Thyroid gland (tissue), 4 donors: Measurements from ENCODE around the gene PHPT1. TPM values are rescaled to one million over a fixed set of nuclear protein-coding genes. Genes with fewer than 3 reads are reported as not detected.

Source experiments
- DNase-seq, 2 donors: peaks; one replicate each; pipeline ENCODE4 v3.0.0-alpha.2; 2019
- H3K27ac ChIP-seq, 3 donors: fragments of 200-600 bp; sonication (generic); 1 replicate in 2 of 3; 2 replicates in 1 of 3; pipeline ENCODE4 v1.5.1; 2016 to 2019; ENCODE audit warnings: mild to moderate bottlenecking in 1 of 3, moderate library complexity in 1 of 3
- H3K27me3 ChIP-seq: fragments of 200-600 bp; sonication (generic); one replicate; pipeline ENCODE4 v1.5.1; 2019
- H3K36me3 ChIP-seq, 2 donors: fragments of 200-600 bp; sonication (generic); one replicate each; pipeline ENCODE4 v1.5.1; 2016 to 2019
- H3K4me1 ChIP-seq, 2 donors: fragments of 200-600 bp; sonication (generic); one replicate each; pipeline ENCODE4 v1.5.1; 2017 to 2019
- H3K4me3 ChIP-seq, 3 donors: fragments of 200-600 bp; sonication (generic); replicated peaks in 1 of 3; 1 replicate in 2 of 3; 2 replicates in 1 of 3; pipeline ENCODE4 v1.5.1; 2016; ENCODE audit warnings: mild to moderate bottlenecking in 1 of 3
- H3K9me3 ChIP-seq: fragments of 200-600 bp; sonication (generic); one replicate; pipeline ENCODE4 v1.5.1; 2017
- POLR2A ChIP-seq, 2 donors: fragments of 450-650 bp; IDR thresholded peaks; one replicate each; pipeline ENCODE4 v1.6.1; 2017; ENCODE audit warnings: antibody characterized with exemption in 2 of 2, mild to moderate bottlenecking in 2 of 2, moderate library complexity in 1 of 2
- WGBS, 2 donors: methylation state at CpG; one replicate each; pipeline ENCODE4 v1.1.5; 2017; 5-methylcytosine and 5-hydroxymethylcytosine counted together
- intact Hi-C: fragments of 100-400 bp; cut with DNase I; formaldehyde crosslinking; loops from one replicate; pipeline ENCODE4 v1.15.1; 2023
- total RNA-seq, 4 donors: library from RNA; depleted of rRNA; stranded (reverse); fragments of >200 nt; gene quantifications; one replicate each; pipeline ENCODE4 v1.2.3, GENCODE V29; 2016
- TF ChIP-seq, protein P1 (sequence below), 6 experiments: fragments of 200-600 bp in 3 of 6; fragments of 450-650 bp in 3 of 6; sonication (generic) in 3 of 6; IDR thresholded peaks; one replicate each; pipeline ENCODE4 v1.5.1; 2016 to 2019; ENCODE audit warnings: antibody characterized with exemption in 6 of 6, mild to moderate bottlenecking in 2 of 6, inconsistent platforms in 1 of 6, moderate library complexity in 1 of 6

PHPT1 gene
- total RNA-seq, 4 donors from 2014 or later: 79.4 to 174 (median 115) TPM

GRCh38 chr9:136860933-136861873 lies 12.0 kb downstream of the PHPT1 start:
- Histone ChIP-seq H3K4me1 (peaks cover 17 to 32% of the 10 kb centered on the region in 2 donors), H3K4me3 (no peak overlapping the region), H3K27me3 (no peaks in the 10 kb centered on the region), H3K27ac (no peak overlapping the region), H3K36me3 (peaks cover 26 to 28% of the 10 kb centered on the region in 2 donors), H3K9me3 (no peaks in the 10 kb centered on the region)
- 98 to 100% methylated on average over 1 to 15 of the region's 22 CpGs for WGBS, 2 donors
- no peak for TF ChIP-seq POLR2A (IDR thresholded peaks at IDR 0.05)
- TF ChIP-seq, protein P1, sequence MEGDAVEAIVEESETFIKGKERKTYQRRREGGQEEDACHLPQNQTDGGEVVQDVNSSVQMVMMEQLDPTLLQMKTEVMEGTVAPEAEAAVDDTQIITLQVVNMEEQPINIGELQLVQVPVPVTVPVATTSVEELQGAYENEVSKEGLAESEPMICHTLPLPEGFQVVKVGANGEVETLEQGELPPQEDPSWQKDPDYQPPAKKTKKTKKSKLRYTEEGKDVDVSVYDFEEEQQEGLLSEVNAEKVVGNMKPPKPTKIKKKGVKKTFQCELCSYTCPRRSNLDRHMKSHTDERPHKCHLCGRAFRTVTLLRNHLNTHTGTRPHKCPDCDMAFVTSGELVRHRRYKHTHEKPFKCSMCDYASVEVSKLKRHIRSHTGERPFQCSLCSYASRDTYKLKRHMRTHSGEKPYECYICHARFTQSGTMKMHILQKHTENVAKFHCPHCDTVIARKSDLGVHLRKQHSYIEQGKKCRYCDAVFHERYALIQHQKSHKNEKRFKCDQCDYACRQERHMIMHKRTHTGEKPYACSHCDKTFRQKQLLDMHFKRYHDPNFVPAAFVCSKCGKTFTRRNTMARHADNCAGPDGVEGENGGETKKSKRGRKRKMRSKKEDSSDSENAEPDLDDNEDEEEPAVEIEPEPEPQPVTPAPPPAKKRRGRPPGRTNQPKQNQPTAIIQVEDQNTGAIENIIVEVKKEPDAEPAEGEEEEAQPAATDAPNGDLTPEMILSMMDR (IDR thresholded peaks at IDR 0.05): no peak
- intact Hi-C loops: no loop called here
- DNase-seq: no peak

DNA sequence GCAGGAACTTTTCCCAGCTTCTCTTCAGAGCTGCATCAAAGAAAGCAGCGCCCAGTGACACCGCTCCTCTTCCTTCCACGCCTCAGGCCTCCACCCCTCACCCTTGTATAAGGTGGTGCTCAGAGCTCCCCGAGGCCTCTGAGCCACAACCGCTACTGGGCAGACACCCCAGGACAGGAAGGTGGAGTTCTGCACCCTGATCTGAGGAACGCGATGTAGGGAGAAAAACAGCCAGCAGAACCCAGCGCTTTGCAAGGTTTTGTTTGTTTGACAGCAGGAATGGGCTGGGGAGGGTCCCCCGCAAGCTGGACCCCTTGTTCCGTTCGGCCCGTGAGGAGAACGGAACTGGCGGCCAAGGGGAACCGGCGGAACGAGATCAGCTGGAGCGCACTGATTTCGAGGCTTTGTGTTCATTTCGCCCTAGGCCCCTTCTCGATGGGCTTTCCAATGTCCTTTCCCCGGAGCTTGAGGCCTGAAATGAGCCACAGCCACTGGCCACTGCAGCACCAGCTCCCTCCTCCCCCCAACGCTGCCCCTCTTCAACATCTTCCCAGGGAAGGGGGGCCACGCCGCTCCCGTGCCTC lies 12.8 kb downstream of the PHPT1 start:
- H3K9me3 ChIP-seq: no peaks in the 10 kb centered on the region
- no peak overlapping the region for H3K27ac ChIP-seq
- H3K36me3 ChIP-seq: peaks cover 26 to 28% of the 10 kb centered on the region in 2 donors
- H3K27me3 ChIP-seq: no peaks in the 10 kb centered on the region
- intact Hi-C loops: no loop called here
- no peak for TF ChIP-seq POLR2A (IDR thresholded peaks at IDR 0.05)
- TF ChIP-seq, protein P1 (IDR thresholded peaks at IDR 0.05): no peak
- WGBS, 2 donors: 90 to 93% methylated on average over 26 of the region's 26 CpGs
- H3K4me3 ChIP-seq: no peak overlapping the region
- H3K4me1 ChIP-seq: peaks cover 20 to 34% of the 10 kb centered on the region in 2 donors
- DNase-seq: no peak

- Histone ChIP-seq H3K36me3 (peaks cover 26 to 28% of the 10 kb centered on the region in 2 donors), H3K27ac (no peak overlapping the region), H3K4me3 (no peak overlapping the region), H3K27me3 (no peaks in the 10 kb centered on the region), H3K9me3 (no peaks in the 10 kb centered on the region), H3K4me1 (peaks cover 22 to 35% of the 10 kb centered on the region in 2 donors)
- intact Hi-C loops: no loop called here
- no peak for DNase-seq
- no peak for TF ChIP-seq POLR2A (IDR thresholded peaks at IDR 0.05)
- TF ChIP-seq, protein P1 (IDR thresholded peaks at IDR 0.05): no peak
- WGBS, 2 donors: 94 to 95% methylated on average over 21 to 30 of the region's 31 CpGs
Observed at GRCh38 chr9:136862849-136863622, 13.8 kb downstream of the PHPT1 start.

- no peak for DNase-seq
- Histone ChIP-seq H3K4me1 (peaks cover 21 to 31% of the 10 kb centered on the region in 2 donors), H3K36me3 (peaks cover 26 to 28% of the 10 kb centered on the region in 2 donors), H3K9me3 (no peaks in the 10 kb centered on the region), H3K27me3 (no peaks in the 10 kb centered on the region), H3K4me3 (no peak overlapping the region), H3K27ac (no peak overlapping the region)
- WGBS, 2 donors: 97 to 100% methylated on average over 6 to 12 of the region's 12 CpGs
- intact Hi-C loops: no loop called here
- no peak for TF ChIP-seq POLR2A (IDR thresholded peaks at IDR 0.05)
- TF ChIP-seq, protein P1 (IDR thresholded peaks at IDR 0.05): no peak
Observed at GRCh38 chr9:136863623-136864273, 14.5 kb downstream of the PHPT1 start.
